ENCODE results near the gene RAD51B.
"Not testable (repeated sequence)": the region's sequence is repeated elsewhere in the genome, so short reads cannot be mapped to it uniquely, and the experiment has no call there.

RAD51B gene

DNA sequence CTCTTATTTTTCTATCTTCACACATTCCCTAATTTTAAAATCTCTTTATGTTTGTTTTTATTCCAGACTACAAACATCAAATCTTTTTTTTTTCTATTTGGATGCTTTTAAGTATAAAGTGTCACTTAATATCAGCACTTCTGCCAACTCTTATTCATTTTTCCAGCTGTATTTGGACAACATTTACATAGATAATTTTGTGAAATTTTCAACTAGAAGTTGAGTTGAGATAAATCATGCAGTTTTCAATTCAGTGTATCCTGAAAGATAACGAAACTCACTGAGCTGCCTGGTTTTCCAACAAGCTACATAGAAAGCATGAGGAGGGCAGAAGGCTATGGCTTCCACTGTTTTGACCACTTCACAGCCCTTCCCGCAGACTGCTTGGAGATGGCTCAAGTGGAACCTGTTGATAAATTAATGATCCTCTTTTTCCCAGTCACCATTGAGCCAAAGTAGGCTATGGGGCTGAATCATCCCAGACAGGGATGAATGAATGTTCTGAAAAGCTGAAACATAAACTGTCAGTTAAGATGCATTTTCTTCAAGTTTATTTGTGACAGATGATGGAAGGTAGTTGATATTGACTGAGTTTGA is 213.9 kb downstream of the RAD51B start:
- DNase-seq = no peak

DNA sequence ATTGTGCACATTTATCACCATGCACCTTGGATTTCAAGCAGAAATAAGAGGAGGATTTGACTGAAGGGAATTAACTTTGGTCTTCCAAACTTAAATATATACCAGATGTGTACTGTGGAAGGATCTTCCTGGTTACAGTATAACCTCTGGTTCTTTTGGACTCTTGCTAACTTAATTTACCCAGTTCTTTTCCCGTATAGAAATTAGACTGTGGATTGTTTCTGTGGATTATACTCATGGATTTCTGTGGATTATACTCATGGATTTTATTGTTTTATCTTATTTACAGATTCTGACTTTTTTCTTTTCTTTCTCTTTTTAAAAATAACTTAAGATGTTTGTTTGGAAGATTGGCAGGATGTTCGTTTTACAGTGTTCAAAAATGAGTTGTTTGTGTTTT is 215.3 kb downstream of the RAD51B start:
- no peak for DNase-seq

DNA sequence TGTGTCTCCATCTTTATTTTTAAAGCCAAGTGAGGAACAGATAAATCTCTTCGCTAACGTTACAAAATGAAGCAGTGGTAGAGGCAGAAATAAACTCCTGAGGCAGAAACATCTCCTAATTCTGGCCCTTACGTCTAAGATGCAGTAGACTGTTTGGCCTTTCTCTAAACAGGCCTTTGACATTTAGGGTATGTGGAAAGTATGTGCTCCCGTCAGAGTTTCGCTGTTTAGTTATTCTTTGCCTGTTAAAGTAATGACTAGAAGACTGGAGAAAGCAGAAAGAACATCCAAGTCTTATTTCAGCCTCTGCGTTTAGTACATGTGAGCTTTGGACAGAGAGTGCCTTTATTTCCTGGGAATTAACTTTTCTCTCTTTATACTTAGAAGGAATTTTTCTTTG is 216.6 kb downstream of the RAD51B start:
- DNase-seq = no peak

DNA sequence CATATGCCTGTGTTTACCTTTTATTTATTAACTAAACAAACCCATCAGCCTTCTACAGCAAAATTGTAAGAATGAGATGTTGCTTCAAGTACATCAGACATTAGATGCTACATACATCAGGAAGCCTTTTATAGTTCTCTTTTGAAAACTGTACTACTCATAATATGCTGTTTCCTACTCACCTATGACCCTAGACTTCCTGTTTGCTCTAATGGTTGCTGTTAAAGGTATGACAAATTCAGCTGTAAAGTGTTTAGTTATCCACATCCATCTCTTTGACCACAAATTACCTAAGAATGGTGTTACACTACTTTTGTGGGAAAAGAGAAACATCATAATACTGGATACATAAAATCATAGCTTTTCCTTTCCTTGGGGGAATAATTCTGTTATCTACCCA is 220.0 kb downstream of the RAD51B start:
- no peak for DNase-seq

DNA sequence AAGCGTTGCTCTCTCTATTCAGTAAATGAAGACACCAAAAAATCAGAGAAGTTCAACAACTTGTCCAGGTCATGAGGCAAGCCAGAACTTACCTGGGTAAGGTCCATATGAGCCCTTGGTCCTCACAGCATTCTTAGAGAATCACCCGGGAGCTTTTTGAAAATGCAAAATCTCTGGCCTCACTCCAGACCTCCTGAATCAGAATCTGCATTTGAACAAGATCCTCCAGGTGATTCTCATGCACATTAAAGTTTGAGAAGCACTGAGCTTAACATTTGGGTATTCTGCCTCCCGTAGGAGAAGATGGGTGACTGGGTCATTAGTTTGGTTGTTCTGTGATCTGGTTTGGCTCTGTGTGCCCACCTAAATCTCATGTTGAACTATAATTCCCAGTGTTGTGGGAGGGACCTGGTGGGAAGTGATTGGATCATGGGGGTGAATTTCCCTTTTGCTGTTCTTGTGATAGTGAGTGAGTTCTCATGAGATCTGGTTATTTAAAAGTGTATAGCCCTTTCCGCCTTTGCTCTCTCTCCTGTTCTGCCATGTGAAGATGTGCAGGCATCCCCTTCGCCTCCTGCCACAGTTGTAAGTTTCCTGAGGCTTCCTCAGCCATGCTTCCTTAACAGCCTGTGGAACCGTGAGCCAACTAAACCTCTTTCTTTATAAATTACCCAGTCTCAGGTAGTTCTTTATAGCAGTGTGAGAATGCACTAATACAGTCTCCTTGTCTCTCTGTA is 221.2 kb downstream of the RAD51B start:
- no peak for DNase-seq

DNA sequence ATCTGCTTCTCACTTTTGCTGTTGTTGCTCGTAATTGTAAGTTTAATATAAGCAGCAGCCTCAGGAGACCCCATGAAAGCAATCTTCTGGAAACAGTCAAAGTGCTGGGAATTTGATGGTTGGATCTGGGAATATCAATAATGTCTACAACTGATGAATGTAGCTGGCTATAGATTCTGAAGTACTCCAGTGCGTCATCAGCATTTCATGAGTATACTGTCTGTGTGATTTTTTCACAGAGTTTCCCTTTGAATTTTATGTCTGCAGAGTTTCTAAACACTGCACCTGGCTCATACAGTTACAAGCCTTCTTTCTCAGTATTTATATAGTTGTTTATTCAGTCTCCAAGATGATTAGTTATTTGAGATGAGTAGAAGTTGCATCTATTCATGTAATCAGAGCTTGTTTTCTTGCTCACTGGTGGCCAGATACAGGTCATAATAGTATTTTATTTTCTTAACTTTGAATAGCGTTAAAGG is 222.3 kb downstream of the RAD51B start:
- DNase-seq = no peak

DNA sequence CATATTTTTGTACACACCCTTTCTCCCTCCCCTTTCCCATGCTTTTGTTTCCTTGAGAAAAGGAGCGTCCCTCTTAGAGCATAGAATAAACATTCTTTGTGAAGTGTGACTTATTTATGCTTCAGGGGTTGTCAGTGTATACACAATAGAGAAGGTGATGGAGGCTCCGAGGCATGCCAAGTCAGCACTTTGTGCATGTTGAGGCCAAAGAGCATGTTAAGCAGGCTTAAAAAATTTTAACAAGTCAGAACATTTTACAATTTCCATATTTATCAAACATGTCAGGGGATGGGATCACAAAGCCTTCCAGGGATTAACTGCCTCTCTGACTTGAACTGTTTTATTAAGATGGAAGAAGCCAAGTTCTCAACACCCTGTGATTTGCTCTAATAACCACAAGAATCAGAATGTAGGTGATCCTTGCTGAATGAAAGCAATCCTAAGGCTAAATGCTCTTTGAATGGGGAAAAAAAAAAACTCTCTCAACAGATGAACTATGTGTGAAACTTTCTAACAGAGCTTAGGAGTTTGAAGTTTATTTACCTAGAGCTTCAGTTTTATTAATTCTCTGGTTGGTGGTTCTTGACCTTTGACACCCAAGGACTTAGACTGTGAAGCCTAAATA is 223.1 kb downstream of the RAD51B start:
- no peak for DNase-seq

DNA sequence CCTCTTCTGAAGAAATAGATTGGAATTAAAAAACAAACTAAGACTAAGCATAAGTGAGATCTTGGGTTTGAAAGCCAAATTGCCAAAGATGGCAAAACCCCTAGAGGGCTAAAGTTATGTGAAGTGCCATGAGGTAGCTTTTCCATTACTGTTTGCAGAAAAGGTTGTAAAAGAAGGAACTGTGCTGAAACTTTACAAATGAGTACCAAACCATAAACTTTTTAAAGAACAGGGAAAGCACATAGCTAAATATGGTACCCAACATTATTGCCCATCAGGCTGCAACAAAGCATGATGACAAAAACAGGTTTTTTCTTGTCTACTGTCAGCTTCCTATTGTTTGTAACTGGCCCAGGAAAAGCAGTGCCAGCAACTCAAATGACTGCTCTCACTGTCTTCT is 224.2 kb downstream of the RAD51B start:
- DNase-seq = no peak

DNA sequence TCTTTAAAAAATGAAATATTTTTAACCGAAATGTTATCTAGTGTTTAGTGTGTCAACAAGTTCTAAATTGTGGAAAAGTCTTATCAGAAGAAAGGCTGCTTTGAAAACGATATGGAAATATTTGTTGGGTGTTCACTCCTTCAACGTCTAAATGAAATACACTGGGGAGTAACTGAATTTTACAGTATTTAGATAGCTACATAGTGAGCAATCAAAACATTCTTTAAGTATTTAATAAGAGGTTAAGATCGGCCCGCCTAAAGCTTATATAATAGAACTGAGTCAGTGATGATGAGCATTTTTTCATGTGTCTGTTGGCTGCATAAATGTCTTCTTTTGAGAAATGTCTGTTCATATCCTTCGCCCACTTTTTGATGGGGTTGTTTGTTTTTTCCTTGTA is 228.3 kb downstream of the RAD51B start:
- no peak for DNase-seq

DNA sequence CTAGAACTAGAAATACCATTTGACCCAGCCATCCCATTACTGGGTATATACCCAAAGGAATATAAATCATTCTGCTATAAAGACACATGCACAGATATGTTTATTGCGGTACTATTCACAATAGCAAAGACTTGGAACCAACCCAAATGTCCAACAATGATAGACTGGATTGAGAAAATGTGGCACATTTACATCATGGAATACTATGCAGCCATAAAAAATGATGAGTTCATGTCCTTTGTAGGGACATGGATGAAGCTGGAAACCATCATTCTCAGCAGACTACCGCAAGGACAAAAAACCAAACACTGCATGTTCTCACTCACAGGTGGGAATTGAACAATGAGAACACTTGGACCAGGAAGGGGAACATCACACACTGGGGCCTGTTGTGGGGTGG is 229.2 kb downstream of the RAD51B start:
- DNase-seq = not testable (repeated sequence)

DNA sequence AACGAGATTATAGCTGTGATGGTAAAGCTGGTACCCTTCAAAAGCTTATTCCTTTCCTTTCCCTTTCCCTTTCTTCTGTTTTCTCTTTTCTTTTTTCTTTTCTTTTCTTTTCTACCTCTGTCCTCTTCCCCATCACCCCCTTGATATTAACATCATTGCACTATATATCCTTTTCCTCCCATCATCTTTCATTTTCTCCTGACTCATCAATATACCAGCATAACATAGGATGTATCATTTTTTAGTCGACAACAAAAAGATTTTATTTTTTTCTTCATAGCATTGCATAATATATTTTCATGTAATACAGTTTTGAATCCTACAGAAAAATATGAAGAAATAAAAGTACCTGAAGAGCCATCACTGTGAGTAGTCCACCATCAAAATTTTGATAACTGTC is 230.6 kb downstream of the RAD51B start:
- no peak for DNase-seq

DNA sequence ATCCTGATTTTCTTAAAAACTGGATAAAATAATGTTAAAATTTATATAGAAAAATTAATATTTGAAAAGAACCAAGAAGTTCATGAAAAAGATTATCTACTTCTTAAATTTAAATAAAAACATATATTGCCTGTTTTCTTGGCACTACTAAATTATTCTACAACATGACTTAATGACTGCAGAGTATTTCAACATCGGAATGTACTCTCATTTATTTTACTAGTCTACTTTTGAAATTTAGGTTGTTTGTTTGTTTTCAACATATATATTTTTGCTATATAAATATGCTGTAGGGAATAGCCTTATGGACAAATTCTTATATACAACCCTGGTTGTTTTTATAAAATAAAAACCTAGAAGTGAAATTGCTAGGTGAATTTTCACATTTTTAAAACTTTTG is 231.6 kb downstream of the RAD51B start:
- DNase-seq = no peak

DNA sequence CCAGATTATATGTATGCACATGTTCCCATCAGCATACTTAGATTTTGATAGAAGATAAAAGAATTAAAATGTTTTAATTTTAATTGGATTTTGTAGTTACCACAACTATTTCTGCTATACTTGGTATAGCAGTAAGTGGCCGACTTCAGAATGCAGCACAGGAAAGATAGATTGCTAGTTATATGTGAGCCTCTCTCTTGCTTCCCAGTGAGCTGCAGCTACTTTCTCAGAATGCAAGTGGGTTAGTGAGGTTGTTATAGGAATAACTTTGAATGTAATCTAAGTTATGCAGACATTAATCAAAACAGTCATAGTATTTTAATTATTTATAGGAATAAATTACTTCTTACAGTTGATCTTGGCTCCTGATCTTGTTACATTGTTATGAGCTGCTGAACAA is 240.6 kb downstream of the RAD51B start:
- no peak for DNase-seq

DNA sequence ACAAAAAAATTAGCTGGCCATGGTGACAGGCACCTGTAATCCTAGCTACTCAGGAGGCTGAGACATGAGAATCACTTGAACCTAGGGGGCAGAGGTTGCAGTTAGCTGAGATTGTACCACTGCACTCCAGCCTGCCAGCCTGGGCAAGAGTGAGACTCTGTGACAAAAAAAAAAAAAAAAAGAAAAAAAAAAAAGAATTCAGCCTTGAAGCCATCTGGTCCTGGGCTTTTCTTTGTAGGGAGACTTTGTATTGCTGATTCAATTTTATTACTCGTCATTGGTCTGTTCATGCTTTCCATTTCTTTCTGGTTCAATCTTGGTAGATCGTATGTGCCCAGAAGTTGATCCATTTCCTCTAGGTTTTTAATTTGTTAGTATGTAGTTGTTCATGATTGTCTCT is 243.1 kb downstream of the RAD51B start:
- DNase-seq = no peak

DNA sequence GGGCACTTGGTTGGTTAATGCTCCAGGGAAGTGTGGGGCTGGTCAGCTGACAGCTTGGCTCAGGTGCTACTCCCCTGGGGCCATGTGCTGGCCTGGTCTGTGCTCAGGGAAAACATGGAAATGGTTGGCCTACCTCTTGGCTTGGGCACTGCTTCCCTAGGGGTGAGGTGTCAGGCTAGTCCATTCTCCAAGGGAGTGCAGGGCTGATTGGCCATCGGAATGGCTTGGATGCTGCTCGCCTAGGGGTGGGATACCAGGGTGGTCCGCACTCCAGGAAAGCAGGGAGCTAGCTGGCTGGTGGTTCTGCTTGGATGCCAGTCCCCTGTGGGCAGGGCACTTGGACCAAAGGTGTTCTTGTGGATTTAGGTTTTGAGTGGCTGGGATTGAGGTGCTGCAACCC is 245.7 kb downstream of the RAD51B start:
- DNase-seq = no peak

DNA sequence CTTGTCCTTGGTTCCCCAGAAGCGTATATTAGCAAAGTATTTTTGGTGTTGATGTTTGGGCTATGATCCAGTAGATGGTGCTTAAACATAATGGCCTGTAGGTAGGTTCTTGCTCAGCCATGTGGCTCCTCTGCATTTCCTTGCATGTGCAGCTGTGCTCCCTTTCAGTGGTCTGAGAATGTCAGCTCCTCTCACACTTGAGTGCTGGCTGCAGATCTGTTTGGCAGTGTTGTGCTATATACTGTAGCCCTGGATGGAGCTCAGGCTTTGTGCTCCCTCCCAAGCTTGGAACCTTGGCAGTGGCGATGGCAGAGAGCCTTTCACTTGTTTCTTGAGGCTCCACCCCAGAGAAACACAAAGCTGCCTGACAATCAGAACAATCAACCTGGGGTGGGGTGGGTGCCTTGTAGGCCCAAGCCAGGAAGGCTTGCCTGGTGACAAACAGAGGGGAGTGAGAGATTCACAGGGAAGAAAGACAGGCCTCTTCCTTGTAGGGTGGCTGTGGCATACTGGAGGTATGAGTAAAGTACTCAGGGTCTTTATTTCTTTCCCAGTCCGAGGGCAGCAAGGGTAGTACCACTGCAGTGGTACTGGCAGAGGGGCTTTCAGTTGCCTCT is 255.3 kb downstream of the RAD51B start:
- DNase-seq = no peak

DNA sequence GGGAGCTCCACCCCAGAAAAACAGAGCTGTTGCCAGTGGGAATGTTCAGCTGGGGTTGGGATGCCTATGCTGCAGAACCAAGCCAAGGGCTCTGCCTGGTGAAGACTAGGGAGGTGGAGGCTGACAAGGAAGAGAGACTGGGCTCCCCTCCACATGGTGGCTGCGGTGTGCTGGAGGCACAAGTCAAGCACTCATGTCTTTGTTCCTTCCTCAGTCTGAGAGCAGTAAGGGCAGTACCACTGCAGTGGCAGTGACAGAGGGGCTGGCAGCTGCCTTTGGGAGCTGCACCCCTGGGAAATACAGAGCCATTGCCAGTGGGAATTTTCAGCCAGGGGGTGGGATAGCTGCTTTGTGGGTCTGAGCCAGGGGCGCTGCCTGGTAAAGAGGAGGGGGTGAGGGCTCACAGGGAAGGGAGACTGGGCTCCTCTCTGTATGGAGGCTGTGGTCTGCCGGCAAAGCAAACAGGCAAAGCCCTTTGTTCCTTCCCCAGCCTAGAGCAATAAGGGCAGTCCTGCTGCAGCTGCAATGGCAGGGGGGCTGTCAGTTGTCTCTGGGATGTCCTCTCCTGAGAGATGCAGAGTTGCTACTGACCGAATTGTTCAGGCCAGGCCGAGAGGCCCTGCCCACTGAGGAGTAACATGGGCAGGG is 255.9 kb downstream of the RAD51B start:
- DNase-seq = no peak

DNA sequence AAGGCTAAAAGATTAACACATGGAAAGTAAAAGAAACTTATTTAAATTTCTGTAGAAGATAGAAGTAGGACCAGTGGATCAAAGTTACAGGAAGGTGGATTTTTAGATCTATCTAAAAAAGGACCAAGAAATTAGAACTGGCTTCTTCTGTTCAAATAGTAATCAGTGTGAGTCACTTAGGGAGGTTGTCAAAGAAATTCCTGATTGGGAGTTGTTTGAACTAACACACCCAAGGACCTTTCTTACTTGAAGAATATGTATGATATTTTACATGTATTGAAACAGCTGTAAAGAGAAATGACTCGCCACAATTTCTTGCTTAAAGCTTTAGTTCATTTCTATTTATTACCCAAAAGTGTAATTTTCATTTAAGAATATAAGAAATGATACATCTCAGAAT is 256.9 kb downstream of the RAD51B start:
- DNase-seq = no peak

DNA sequence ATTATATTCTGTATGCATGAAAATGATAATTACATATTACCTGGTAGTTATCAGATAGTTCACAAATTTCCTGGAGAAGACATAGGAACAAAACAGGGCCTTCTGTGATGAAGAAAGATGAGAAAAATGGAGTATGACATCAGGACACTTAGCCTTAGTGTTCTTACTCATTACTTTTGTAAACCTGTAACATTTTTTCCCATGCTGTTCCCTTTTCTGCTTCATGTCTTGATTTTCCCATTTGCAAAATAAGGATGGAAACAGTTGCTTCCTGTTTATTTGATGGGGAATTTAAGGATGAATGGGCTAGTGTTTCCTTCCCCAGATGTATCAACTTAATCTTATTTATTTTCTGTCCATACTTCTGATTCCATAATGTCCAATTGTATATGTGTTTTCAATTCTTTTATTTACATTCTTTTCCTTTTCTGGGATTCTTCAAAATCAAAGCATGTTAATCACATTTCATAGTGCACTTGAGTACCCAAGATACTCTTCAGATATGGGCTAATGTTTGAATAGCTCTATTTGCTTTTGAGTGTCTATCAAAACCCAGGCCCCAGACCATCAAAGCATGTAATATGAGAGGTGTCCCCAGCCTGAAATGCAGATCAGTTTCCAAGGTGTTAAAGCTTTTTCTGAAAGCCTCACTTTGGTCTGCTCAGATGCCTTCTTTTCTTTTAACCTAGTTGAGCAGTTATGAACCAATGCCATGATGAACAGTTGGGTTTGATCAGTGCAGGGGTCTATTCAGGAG is 260.5 kb downstream of the RAD51B start:
- peak; percentile 74 for DNase-seq

DNA sequence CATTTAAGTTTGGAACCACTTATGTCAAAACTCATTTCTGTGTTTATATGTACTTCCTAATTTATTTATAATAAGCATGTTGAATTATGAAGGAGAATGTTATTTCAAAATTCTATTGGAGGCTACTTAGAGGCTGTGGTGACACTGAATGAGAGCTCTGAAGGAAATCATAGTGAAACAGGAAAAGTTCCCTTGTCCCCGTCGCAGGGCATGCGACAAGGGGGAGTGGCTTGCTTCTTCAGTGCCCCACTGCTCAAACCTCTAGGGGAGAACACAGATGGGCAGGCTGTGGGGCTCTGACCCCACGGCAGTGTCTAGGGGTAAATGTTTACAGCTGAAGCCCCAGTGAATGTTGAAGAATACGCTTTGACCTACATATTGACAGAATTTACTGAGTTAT is 261.9 kb downstream of the RAD51B start:
- DNase-seq = no peak

DNA sequence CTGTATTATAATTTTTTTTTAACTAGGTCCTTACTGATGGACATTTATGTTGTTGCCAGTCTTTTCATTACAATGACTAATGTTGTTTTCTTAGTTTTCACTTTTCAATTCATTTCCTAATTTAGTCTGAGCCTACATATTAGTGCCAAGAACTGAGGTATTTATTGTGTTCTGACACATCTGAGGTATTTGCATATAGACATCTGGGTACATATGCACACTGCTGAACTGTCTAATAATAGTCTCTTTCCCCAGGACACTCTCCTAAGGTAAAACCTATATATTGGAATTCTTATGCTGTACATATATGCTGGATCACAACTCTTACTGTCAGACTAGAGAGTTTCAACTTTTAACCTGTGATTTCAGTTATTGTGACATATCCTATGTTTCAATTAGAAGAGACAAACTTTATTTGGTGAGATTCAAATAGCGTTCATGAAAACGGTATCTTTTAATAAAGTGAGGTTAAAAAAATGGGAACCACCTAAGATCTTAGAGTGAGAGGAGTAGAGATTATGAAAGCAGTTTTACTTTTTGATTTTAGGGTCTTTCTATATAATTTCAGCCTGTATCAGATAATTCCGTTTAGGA is 263.2 kb downstream of the RAD51B start:
- no peak for DNase-seq

DNA sequence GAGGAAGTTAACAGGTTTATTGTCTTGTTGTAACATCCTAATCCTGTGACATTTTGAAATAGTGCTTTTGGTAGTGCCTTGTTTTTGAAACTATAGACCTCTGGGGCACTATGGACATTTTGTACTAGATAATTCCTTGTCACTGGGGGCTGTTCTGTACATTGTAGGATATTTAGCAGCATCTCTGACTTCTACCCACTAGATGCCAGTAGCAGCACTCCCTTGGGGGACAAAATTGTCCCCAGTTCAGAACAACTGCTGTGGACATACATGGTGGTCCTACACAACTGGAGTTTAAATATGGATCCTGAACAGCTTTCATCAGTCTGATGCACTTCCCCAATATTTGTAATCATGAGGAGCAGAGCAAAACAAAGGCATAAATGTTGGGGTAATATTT is 264.7 kb downstream of the RAD51B start:
- no peak for DNase-seq
